ENCODE measurements around the gene NOTCH1.

Gene NOTCH1

GRCh38 chr9:136544548-136544963 is 1.3 kb downstream of the NOTCH1 start:
- no peak for DNase-seq

GRCh38 chr9:136543830-136544547 is 1.9 kb downstream of the NOTCH1 start:
- no peak for DNase-seq

GRCh38 chr9:136543280-136543679 is 2.6 kb downstream of the NOTCH1 start:
- DNase-seq: no peak

- DNase-seq: no peak
These were observed 3.4 kb downstream of the NOTCH1 start for GRCh38 chr9:136542241-136543040.

- DNase-seq: no peak
These were observed 4.1 kb downstream of the NOTCH1 start for GRCh38 chr9:136541709-136542108.

GRCh38 chr9:136541179-136541578 is 4.7 kb downstream of the NOTCH1 start:
- DNase-seq: no peak

- DNase-seq: peak; percentile 15
These were observed 6.1 kb downstream of the NOTCH1 start for GRCh38 chr9:136539427-136540421.

GRCh38 chr9:136538599-136539426 is 7.0 kb downstream of the NOTCH1 start:
- DNase-seq: peak; percentile 23

- DNase-seq: no peak
These were observed 7.8 kb downstream of the NOTCH1 start for GRCh38 chr9:136537896-136538598.

GRCh38 chr9:136537411-136537810 is 8.4 kb downstream of the NOTCH1 start:
- DNase-seq: no peak

GRCh38 chr9:136536721-136537241 is 9.1 kb downstream of the NOTCH1 start:
- DNase-seq: no peak

GRCh38 chr9:136536051-136536720 is 9.7 kb downstream of the NOTCH1 start:
- no peak for DNase-seq

- no peak for DNase-seq
These were observed 10.8 kb downstream of the NOTCH1 start for GRCh38 chr9:136535070-136535469.

- no peak for DNase-seq
These were observed 11.5 kb downstream of the NOTCH1 start for GRCh38 chr9:136534366-136534765.

- no peak for DNase-seq
These were observed 12.1 kb downstream of the NOTCH1 start for GRCh38 chr9:136533775-136534157.

GRCh38 chr9:136532799-136533774 is 12.8 kb downstream of the NOTCH1 start:
- DNase-seq: no peak

GRCh38 chr9:136531904-136532798 is 13.7 kb downstream of the NOTCH1 start:
- no peak for DNase-seq

- no peak for DNase-seq
These were observed 14.5 kb downstream of the NOTCH1 start for GRCh38 chr9:136531186-136531903.

All from DMS153 (cell line).